HG03045 (cell line): ENCODE results near the gene PARVB.

ENCODE experiments used
- ATAC-seq: cut with Tn5 transposase; IDR thresholded peaks from one replicate; pipeline ENCODE4 v1.9.1; 2021; ENCODE audit warnings: mild to moderate bottlenecking, moderate library complexity; ENCODE audit not compliant: unreplicated experiment

The PARVB gene

GRCh38 chr22:44024288-44024921 is at the start of gene PARVB:
PARVB (plus strand) TSS chr22:44024302; CDS start chr22:44024340, 38 bp downstream.
- ATAC-seq: peak; percentile 6

GRCh38 chr22:43975041-43975440 is 49.1 kb upstream of the PARVB start:
- no peak for ATAC-seq

- ATAC-seq: no peak
Measured at GRCh38 chr22:43976861-43977795, 47.0 kb upstream of the PARVB start.

- ATAC-seq: no peak
Measured at GRCh38 chr22:43978558-43978957, 45.5 kb upstream of the PARVB start.

GRCh38 chr22:43980579-43980978 is 43.5 kb upstream of the PARVB start:
- ATAC-seq: no peak

GRCh38 chr22:43980996-43981395 is 43.1 kb upstream of the PARVB start:
- ATAC-seq: no peak

- no peak for ATAC-seq
Measured at GRCh38 chr22:43983808-43984207, 40.3 kb upstream of the PARVB start.

GRCh38 chr22:43985532-43985931 is 38.6 kb upstream of the PARVB start:
- ATAC-seq: no peak

- ATAC-seq: no peak
Measured at GRCh38 chr22:43988116-43988820, 35.8 kb upstream of the PARVB start.

GRCh38 chr22:43988960-43989359 is 35.1 kb upstream of the PARVB start:
- ATAC-seq: no peak

- ATAC-seq: no peak
Measured at GRCh38 chr22:43990044-43990443, 34.1 kb upstream of the PARVB start.

GRCh38 chr22:43991316-43992020 is 32.6 kb upstream of the PARVB start:
- no peak for ATAC-seq

- ATAC-seq: no peak
Measured at GRCh38 chr22:43992331-43992821, 31.7 kb upstream of the PARVB start.

- ATAC-seq: no peak
Measured at GRCh38 chr22:43993072-43993760, 30.9 kb upstream of the PARVB start.

GRCh38 chr22:43994006-43994405 is 30.1 kb upstream of the PARVB start:
- no peak for ATAC-seq

GRCh38 chr22:43994416-43994815 is 29.7 kb upstream of the PARVB start:
- no peak for ATAC-seq

GRCh38 chr22:43995057-43995685 is 28.9 kb upstream of the PARVB start:
- no peak for ATAC-seq

GRCh38 chr22:43995798-43996169 is 28.3 kb upstream of the PARVB start:
- ATAC-seq: peak; percentile 31

- peak; percentile 48 for ATAC-seq
Measured at GRCh38 chr22:43996170-43996980, 27.7 kb upstream of the PARVB start.
